Measurements from ENCODE around the gene CDC42BPG. TPM values are rescaled to one million over a fixed set of nuclear protein-coding genes. Genes with fewer than 3 reads are reported as not detected.

The CDC42BPG gene
- total and polyA plus RNA-seq, 10 of the 15 experiments (the other 5 are each of a cell fraction or from before 2014, with no cell fraction given) = 0.02 to 1.3 (median 0.09) TPM; not detected in 1

GRCh38 chr11:64810271-64810890 lies 34.1 kb downstream of the CDC42BPG start, which contains the start of gene MEN1:
Gene MEN1, minus strand, starts transcription at chr11:64810551. Its CDS starts 442 bp downstream, at chr11:64810109.
- H3K4me3 ChIP-seq = peak within 1 kb of the TSS; percentile 94
- ChIA-PET POLR2A (interaction anchor here (0.7 to 1.5 kb wide), 8 partner anchors 9 to 228 kb away, joined by 3 to 8 read pairs (median 3); partner anchors contain the start of gene PPP2R5B), CTCF (interaction anchor here (0.8 to 1.6 kb wide), 3 partner anchors 11 to 121 kb away, joined by 3 to 6 read pairs (median 3); no protein-coding TSS in a partner anchor), SMC1A (ENCODE audit: uncharacterized antibody, unreplicated experiment) (interaction anchor here (0.7 to 2.5 kb wide), 6 partner anchors 8 to 38 kb away, joined by 3 to 6 read pairs (median 4); partner anchors contain the start of gene MAP4K2), RAD21 (ENCODE audit: unreplicated experiment) (interaction anchor here (1.1 to 1.7 kb wide), 4 partner anchors 10 to 67 kb away, joined by 3 to 6 read pairs (median 4); partner anchors contain the start of genes CDC42BPG and RASGRP2)
- DNase-seq (ENCODE audit: low read depth, low spot score) (peak; percentile 55), FAIRE-seq (peak; percentile 64), ATAC-seq (peak; percentile 90)
- H3K4me2 ChIP-seq (ENCODE audit: control insufficient read depth, insufficient read depth) = peak within 1 kb of the TSS; percentile 84
- BruUV-seq (replicated peaks) = no TSS peak
- peaks cover 2% of the 10 kb centered on the region for H3K79me2 ChIP-seq (ENCODE audit: control insufficient read depth, insufficient read depth, low read length)
- no peaks in the 10 kb centered on the region; a peak in 2 of 4 replicates for H3K36me3 ChIP-seq (ENCODE audit: control insufficient read depth in 2 of 2, insufficient read depth in 2 of 2, low read length in 1 of 2)
- intact Hi-C loops (cut with micrococcal nuclease; ENCODE audit: unreplicated experiment) (no loop called here), in situ Hi-C loops (cut with MboI) (no loop called here)
- no peaks in the 10 kb centered on the region for H4K20me1 ChIP-seq (ENCODE audit: control insufficient read depth, insufficient read depth)
- H3K27ac ChIP-seq (ENCODE audit: control insufficient read depth, insufficient read depth) = peak within 1 kb of the TSS; percentile 50
- H3K9ac ChIP-seq (ENCODE audit: control insufficient read depth, insufficient read depth, low read length) = peak within 1 kb of the TSS; percentile 70; the same call in 1 of the 2 replicates
- H3K27me3 ChIP-seq (replicated peaks in 1 of 2; ENCODE audit: control insufficient read depth in 2 of 2, insufficient read depth in 2 of 2, low read length in 1 of 2) = no peaks in the 10 kb centered on the region
- WGBS (ENCODE audit: insufficient coverage, insufficient replicate concordance, low lambda C conversion rate, missing lambda C conversion rate) = 1% methylated on average over 45 of the region's 46 CpGs
- peaks cover 22% of the 10 kb centered on the region for H3K4me1 ChIP-seq (ENCODE audit: control insufficient read depth, insufficient read depth, low read length)
- H3K9me3 ChIP-seq (replicated peaks; ENCODE audit: control insufficient read depth, insufficient read depth, low read length) = no peaks in the 10 kb centered on the region
- peak within 1 kb of the TSS; percentile 80 for H2AFZ ChIP-seq (ENCODE audit: control insufficient read depth, low read depth, low read length)
- TF ChIP-seq, protein P1, sequence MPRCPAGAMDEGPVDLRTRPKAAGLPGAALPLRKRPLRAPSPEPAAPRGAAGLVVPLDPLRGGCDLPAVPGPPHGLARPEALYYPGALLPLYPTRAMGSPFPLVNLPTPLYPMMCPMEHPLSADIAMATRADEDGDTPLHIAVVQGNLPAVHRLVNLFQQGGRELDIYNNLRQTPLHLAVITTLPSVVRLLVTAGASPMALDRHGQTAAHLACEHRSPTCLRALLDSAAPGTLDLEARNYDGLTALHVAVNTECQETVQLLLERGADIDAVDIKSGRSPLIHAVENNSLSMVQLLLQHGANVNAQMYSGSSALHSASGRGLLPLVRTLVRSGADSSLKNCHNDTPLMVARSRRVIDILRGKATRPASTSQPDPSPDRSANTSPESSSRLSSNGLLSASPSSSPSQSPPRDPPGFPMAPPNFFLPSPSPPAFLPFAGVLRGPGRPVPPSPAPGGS (IDR thresholded peaks at IDR 0.05; ENCODE audit: borderline replicate concordance, insufficient read depth, low read depth, low read length, poor library complexity, severe bottlenecking) = no peak
- TF ChIP-seq PAX8 (IDR thresholded peaks at IDR 0.05) (no peak), NFYA (IDR thresholded peaks at IDR 0.05; ENCODE audit: borderline replicate concordance, low read depth, low read length) (no peak), SIX5 (IDR thresholded peaks at IDR 0.05; ENCODE audit: low read depth, low read length, severe bottlenecking) (peak; percentile 77), RAD51 (IDR thresholded peaks at IDR 0.05) (no peak), ZNF217 (IDR thresholded peaks at IDR 0.05) (no peak), BRCA1 (IDR thresholded peaks at IDR 0.05; ENCODE audit: low read depth, low read length) (no peak), RAD21 (IDR thresholded peaks at IDR 0.05; ENCODE audit: insufficient read depth, low read depth, low read length) (no peak), ATF7 (IDR thresholded peaks at IDR 0.05; ENCODE audit: low read depth) (0 out of 2 replicates have a peak, but pooled peaks have one; percentile 22), POLR2A (IDR thresholded peaks at IDR 0.05; ENCODE audit: low read depth, low read length) (peak; percentile 80), SPI1 (IDR thresholded peaks at IDR 0.05; ENCODE audit: borderline replicate concordance, insufficient read depth, low read depth, low read length) (0 out of 2 replicates have a peak, but pooled peaks have one; percentile 5), RB1 (IDR thresholded peaks at IDR 0.05; ENCODE audit: borderline replicate concordance) (no peak; the same call in 1 of the 2 replicates), TAF1 (IDR thresholded peaks at IDR 0.05; ENCODE audit: borderline replicate concordance, low read depth, low read length) (peak; percentile 40; the same call in 1 of the 2 replicates), SREBF1 (IDR thresholded peaks at IDR 0.05; ENCODE audit: low read length) (peak; percentile 50), NBN (IDR thresholded peaks at IDR 0.05) (peak; percentile 60)
- TF ChIP-seq, protein P2, sequence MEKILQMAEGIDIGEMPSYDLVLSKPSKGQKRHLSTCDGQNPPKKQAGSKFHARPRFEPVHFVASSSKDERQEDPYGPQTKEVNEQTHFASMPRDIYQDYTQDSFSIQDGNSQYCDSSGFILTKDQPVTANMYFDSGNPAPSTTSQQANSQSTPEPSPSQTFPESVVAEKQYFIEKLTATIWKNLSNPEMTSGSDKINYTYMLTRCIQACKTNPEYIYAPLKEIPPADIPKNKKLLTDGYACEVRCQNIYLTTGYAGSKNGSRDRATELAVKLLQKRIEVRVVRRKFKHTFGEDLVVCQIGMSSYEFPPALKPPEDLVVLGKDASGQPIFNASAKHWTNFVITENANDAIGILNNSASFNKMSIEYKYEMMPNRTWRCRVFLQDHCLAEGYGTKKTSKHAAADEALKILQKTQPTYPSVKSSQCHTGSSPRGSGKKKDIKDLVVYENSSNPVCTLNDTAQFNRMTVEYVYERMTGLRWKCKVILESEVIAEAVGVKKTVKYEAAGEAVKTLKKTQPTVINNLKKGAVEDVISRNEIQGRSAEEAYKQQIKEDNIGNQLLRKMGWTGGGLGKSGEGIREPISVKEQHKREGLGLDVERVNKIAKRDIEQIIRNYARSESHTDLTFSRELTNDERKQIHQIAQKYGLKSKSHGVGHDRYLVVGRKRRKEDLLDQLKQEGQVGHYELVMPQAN (conservative IDR thresholded peaks at IDR 0.05) = peak; percentile 70
- TF ChIP-seq, protein P3, sequence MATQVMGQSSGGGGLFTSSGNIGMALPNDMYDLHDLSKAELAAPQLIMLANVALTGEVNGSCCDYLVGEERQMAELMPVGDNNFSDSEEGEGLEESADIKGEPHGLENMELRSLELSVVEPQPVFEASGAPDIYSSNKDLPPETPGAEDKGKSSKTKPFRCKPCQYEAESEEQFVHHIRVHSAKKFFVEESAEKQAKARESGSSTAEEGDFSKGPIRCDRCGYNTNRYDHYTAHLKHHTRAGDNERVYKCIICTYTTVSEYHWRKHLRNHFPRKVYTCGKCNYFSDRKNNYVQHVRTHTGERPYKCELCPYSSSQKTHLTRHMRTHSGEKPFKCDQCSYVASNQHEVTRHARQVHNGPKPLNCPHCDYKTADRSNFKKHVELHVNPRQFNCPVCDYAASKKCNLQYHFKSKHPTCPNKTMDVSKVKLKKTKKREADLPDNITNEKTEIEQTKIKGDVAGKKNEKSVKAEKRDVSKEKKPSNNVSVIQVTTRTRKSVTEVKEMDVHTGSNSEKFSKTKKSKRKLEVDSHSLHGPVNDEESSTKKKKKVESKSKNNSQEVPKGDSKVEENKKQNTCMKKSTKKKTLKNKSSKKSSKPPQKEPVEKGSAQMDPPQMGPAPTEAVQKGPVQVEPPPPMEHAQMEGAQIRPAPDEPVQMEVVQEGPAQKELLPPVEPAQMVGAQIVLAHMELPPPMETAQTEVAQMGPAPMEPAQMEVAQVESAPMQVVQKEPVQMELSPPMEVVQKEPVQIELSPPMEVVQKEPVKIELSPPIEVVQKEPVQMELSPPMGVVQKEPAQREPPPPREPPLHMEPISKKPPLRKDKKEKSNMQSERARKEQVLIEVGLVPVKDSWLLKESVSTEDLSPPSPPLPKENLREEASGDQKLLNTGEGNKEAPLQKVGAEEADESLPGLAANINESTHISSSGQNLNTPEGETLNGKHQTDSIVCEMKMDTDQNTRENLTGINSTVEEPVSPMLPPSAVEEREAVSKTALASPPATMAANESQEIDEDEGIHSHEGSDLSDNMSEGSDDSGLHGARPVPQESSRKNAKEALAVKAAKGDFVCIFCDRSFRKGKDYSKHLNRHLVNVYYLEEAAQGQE (IDR thresholded peaks at IDR 0.05; ENCODE audit: low read depth, low read length) = no peak
